Measurements from ENCODE around the gene SLC10A7. TPM values are rescaled to one million over a fixed set of nuclear protein-coding genes. Genes with fewer than 3 reads are reported as not detected.
A peak's percentile ranks its signal among the peaks of the same experiment; 100 is the strongest.

Gene SLC10A7
- total RNA-seq, 3 donors from 2014 or later, result 11.6 to 14.4 (median 13.0) TPM

DNA sequence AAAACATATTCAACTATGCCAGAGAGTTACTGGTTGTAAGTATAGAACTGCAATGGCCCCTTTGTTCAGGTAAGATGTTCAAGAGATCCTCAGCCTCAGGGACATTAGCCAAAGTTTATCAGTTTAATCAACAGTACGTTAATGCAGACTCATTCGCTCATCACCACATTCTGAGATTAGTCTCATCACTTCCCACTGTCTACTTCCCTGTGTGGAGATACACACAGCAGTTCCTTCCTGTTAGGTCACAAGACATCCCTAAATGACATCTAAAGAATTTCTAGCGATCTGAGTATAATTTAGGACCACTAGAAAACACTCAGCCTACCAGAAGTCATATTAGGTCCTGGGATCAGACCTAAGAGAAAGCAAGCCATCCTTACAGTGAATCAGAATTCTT is 10.4 kb downstream of the SLC10A7 start:
- no peaks in the 10 kb centered on the region for H3K9me3 Mint-ChIP-seq

DNA sequence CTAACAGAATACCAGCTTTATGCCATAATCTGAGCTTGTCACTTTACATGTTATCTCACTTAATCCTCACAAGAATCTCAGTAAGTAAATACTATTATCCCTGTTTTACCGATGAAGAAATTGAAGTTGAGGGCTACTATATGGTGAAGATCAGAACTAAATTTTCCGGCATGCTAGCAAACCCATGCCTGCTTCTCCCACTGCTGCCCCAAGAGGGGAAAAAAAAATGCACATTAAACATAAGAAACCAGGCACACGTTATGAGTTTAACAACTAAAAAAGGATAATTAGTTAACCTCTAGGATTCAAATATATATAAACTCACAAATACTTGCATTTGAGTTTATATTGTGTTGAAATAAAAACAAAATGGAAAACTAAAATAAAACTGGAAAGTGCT is 10.8 kb downstream of the SLC10A7 start:
- no peaks in the 10 kb centered on the region for H3K27me3 Mint-ChIP-seq (ENCODE audit: low read depth)
- H3K36me3 Mint-ChIP-seq (ENCODE audit: insufficient read depth), result peaks cover 37% of the 10 kb centered on the region
- no peaks in the 10 kb centered on the region for H3K9me3 Mint-ChIP-seq
- no peak overlapping the region for H3K4me3 Mint-ChIP-seq
- H3K4me1 Mint-ChIP-seq (ENCODE audit: low read depth), result peaks cover 4% of the 10 kb centered on the region
- ATAC-seq, result no peak
- DNase-seq, result no peak

More for the DNA sequence above, 10.4 kb downstream of the SLC10A7 start:
- H3K4me3 Mint-ChIP-seq, result no peak overlapping the region
- H3K36me3 Mint-ChIP-seq (ENCODE audit: insufficient read depth), result peaks cover 36% of the 10 kb centered on the region
- H3K4me1 Mint-ChIP-seq (ENCODE audit: low read depth), result peaks cover 2% of the 10 kb centered on the region
- DNase-seq (no peak), ATAC-seq (no peak)
- H3K27me3 Mint-ChIP-seq (ENCODE audit: low read depth), result no peaks in the 10 kb centered on the region

DNA sequence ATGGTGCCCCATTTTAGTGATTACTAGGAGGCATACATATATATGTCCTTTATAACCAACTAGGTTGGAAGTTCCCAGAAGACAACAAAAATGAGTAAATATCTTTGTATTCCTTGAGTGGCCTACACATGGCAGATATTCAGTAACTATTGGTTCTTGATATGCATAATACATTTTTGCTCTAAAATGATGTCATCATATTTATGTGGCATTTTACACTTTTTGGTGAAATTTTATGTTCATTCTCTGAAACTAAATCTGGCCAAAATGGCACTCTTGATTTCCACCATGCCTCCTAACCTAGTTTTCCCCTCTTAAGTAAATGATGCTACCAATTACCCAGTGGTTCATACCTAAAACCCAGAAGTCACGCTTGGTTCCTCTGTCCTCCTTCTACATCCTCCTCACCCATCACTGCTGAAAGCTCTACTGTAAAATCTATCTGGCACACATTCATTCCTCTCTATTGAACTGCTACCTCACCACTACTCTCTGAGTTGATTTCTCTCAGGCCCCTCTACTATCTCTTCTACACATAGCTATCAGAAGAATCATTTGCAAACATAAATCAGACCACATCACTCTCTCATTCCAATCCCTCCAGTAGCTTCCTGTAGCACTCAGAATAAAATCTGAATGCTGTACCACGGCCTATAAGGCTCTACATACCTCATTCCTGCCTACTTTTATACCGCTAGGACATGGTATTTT is 13.4 kb downstream of the SLC10A7 start:
- Mint-ChIP-seq H3K9me3 (no peaks in the 10 kb centered on the region), H3K4me3 (no peak overlapping the region), H3K4me1 (ENCODE audit: low read depth) (peaks cover 4% of the 10 kb centered on the region), H3K27me3 (ENCODE audit: low read depth) (no peaks in the 10 kb centered on the region), H3K36me3 (ENCODE audit: insufficient read depth) (peaks cover 37% of the 10 kb centered on the region)
- ATAC-seq (no peak), DNase-seq (no peak)

GRCh38 chr4:146507632-146508031 is 14.1 kb downstream of the SLC10A7 start:
- no peak for DNase-seq
- H3K27me3 Mint-ChIP-seq (ENCODE audit: low read depth), result no peaks in the 10 kb centered on the region
- H3K9me3 Mint-ChIP-seq, result no peaks in the 10 kb centered on the region
- peaks cover 40% of the 10 kb centered on the region for H3K36me3 Mint-ChIP-seq (ENCODE audit: insufficient read depth)
- no peak for ATAC-seq
- H3K4me1 Mint-ChIP-seq (ENCODE audit: low read depth), result peaks cover 4% of the 10 kb centered on the region
- H3K4me3 Mint-ChIP-seq, result no peak overlapping the region

DNA sequence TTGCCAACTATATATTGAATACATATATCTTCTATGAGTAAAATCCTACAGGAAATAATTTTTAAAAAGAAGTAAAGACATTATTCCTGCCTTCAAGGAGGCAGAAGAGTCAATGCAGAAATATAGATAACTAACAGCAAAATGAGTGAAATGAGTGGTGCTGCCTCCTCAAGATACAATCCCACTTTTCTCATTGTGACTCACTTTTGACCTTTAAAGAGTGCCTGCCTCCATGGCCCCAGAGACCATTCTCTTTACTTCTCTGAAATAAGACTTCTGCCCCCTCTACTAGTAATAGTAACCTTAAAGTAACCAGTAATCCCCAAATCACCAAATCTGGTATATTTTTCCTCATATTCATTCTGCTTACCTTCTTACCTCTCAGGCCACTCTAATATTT is 15.5 kb downstream of the SLC10A7 start:
- DNase-seq (no peak), ATAC-seq (no peak)
- no peaks in the 10 kb centered on the region for H3K9me3 Mint-ChIP-seq
- H3K4me1 Mint-ChIP-seq (ENCODE audit: low read depth), result peaks cover 4% of the 10 kb centered on the region
- no peaks in the 10 kb centered on the region for H3K27me3 Mint-ChIP-seq (ENCODE audit: low read depth)
- H3K4me3 Mint-ChIP-seq, result no peak overlapping the region
- H3K36me3 Mint-ChIP-seq (ENCODE audit: insufficient read depth), result peaks cover 43% of the 10 kb centered on the region

GRCh38 chr4:146500216-146500615 is 21.5 kb downstream of the SLC10A7 start:
- DNase-seq (no peak), ATAC-seq (no peak)
- Mint-ChIP-seq H3K9me3 (no peaks in the 10 kb centered on the region), H3K36me3 (ENCODE audit: insufficient read depth) (peaks cover 12% of the 10 kb centered on the region), H3K27me3 (ENCODE audit: low read depth) (no peaks in the 10 kb centered on the region), H3K4me3 (no peak overlapping the region), H3K4me1 (ENCODE audit: low read depth) (peaks cover 16% of the 10 kb centered on the region)

- Mint-ChIP-seq H3K36me3 (ENCODE audit: insufficient read depth) (peaks cover 17% of the 10 kb centered on the region), H3K27me3 (ENCODE audit: low read depth) (no peaks in the 10 kb centered on the region), H3K4me1 (ENCODE audit: low read depth) (peaks cover 26% of the 10 kb centered on the region), H3K9me3 (no peaks in the 10 kb centered on the region), H3K4me3 (no peak overlapping the region)
- DNase-seq (no peak), ATAC-seq (no peak)
Observed at GRCh38 chr4:146498291-146498690, 23.4 kb downstream of the SLC10A7 start.

DNA sequence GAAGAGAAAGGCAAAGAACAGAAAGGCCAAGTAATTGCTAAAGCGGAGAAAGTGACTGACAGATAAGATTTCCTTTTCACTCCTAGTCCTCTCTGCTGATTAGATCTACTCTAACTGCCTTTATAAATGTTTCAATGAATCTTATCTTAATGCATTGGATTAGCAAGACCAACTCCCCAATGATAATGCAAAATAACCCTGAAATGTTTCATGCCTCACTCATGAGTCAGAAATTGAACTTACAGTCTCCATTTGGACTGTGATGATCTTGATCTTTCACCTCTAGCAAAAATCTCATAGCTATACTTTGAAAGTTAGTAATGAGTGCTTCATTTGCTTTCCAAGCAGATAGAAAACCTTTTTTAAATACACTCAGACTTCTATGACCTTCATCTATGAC is 26.5 kb downstream of the SLC10A7 start:
- H3K36me3 Mint-ChIP-seq (ENCODE audit: insufficient read depth), result peaks cover 18% of the 10 kb centered on the region
- ATAC-seq, result peak; percentile 67 to 74
- H3K4me3 Mint-ChIP-seq, result no peak overlapping the region

GRCh38 chr4:146494143-146494542 is 27.6 kb downstream of the SLC10A7 start:
- H3K9me3 Mint-ChIP-seq, result no peaks in the 10 kb centered on the region
- peaks cover 39% of the 10 kb centered on the region for H3K4me1 Mint-ChIP-seq (ENCODE audit: low read depth)
- H3K27me3 Mint-ChIP-seq (ENCODE audit: low read depth), result no peaks in the 10 kb centered on the region
- DNase-seq (no peak), ATAC-seq (no peak)
- no peak overlapping the region for H3K4me3 Mint-ChIP-seq
- peaks cover 18% of the 10 kb centered on the region for H3K36me3 Mint-ChIP-seq (ENCODE audit: insufficient read depth)

More for the DNA sequence above, 26.5 kb downstream of the SLC10A7 start:
- no peak for DNase-seq
- H3K27me3 Mint-ChIP-seq (ENCODE audit: low read depth), result no peaks in the 10 kb centered on the region
- peaks cover 34% of the 10 kb centered on the region for H3K4me1 Mint-ChIP-seq (ENCODE audit: low read depth)
- H3K9me3 Mint-ChIP-seq, result no peaks in the 10 kb centered on the region

DNA sequence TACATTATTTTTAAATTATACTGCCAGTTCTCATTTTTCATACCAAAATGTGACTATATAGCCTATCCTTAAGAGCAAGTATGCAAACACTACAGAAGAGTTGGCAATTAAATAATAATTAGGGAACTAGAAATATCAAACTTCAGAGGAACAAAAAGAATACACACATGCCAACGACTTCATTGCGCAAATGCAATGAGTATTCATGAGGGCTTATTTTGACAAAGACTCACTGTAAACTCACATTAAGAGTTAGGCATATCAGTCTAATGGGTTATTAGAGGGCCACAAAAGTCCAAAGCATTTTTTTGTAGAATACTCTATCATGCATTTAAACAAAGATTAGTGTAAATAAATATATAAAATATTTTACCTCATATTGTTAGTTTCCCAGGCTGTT is 31.6 kb downstream of the SLC10A7 start:
- no peak overlapping the region for H3K4me3 Mint-ChIP-seq
- H3K4me1 Mint-ChIP-seq (ENCODE audit: low read depth), result peaks cover 49% of the 10 kb centered on the region
- no peaks in the 10 kb centered on the region for H3K9me3 Mint-ChIP-seq

GRCh38 chr4:146488495-146489174 is 33.1 kb downstream of the SLC10A7 start:
- no peak for ATAC-seq
- H3K9me3 Mint-ChIP-seq, result peaks cover 2% of the 10 kb centered on the region
- H3K4me3 Mint-ChIP-seq, result no peak overlapping the region
- no peaks in the 10 kb centered on the region for H3K27me3 Mint-ChIP-seq (ENCODE audit: low read depth)
- H3K4me1 Mint-ChIP-seq (ENCODE audit: low read depth), result peaks cover 41% of the 10 kb centered on the region
- no peak for DNase-seq
- peaks cover 29% of the 10 kb centered on the region for H3K36me3 Mint-ChIP-seq (ENCODE audit: insufficient read depth)

More for the DNA sequence above, 31.6 kb downstream of the SLC10A7 start:
- H3K36me3 Mint-ChIP-seq (ENCODE audit: insufficient read depth), result peaks cover 27% of the 10 kb centered on the region
- no peaks in the 10 kb centered on the region for H3K27me3 Mint-ChIP-seq (ENCODE audit: low read depth)
- DNase-seq, result no peak
- no peak for ATAC-seq

- Mint-ChIP-seq H3K9me3 (peaks cover 23% of the 10 kb centered on the region), H3K4me1 (ENCODE audit: low read depth) (peaks cover 40% of the 10 kb centered on the region), H3K27me3 (ENCODE audit: low read depth) (no peaks in the 10 kb centered on the region), H3K36me3 (ENCODE audit: insufficient read depth) (peaks cover 44% of the 10 kb centered on the region), H3K4me3 (peak overlapping the region; percentile 20)
- DNase-seq (no peak), ATAC-seq (no peak)
Observed at GRCh38 chr4:146486565-146486964, 35.2 kb downstream of the SLC10A7 start.

- Mint-ChIP-seq H3K36me3 (ENCODE audit: insufficient read depth) (peaks cover 40% of the 10 kb centered on the region), H3K4me1 (ENCODE audit: low read depth) (peaks cover 36% of the 10 kb centered on the region), H3K4me3 (no peak overlapping the region), H3K27me3 (ENCODE audit: low read depth) (no peaks in the 10 kb centered on the region), H3K9me3 (peaks cover 23% of the 10 kb centered on the region)
- ATAC-seq (no peak), DNase-seq (no peak)
Observed at GRCh38 chr4:146485968-146486367, 35.8 kb downstream of the SLC10A7 start.

DNA sequence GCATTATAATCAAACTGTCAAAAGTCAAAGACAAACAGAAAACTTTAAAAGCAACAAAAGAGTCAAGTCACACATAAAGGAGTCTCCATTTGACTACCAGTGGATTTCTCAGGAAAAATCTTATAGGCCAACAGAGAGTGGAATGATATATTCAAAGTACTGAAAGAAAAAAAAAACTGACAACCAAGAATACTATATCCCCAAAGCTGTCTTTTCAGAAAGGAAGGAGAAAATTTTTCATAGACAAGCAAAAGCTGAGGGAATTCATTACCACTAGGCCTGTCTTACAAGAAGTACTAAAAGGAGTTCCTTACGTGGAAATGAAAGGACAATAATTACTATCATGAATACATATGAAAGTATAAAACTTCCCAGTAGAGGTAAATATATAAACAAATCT is 39.0 kb downstream of the SLC10A7 start:
- no peak for ATAC-seq
- Mint-ChIP-seq H3K27me3 (ENCODE audit: low read depth) (no peaks in the 10 kb centered on the region), H3K9me3 (peaks cover 23% of the 10 kb centered on the region), H3K4me3 (no peak overlapping the region), H3K4me1 (ENCODE audit: low read depth) (peaks cover 28% of the 10 kb centered on the region), H3K36me3 (ENCODE audit: insufficient read depth) (peaks cover 49% of the 10 kb centered on the region)
- no peak for DNase-seq

GRCh38 chr4:146481246-146481645 is 40.5 kb downstream of the SLC10A7 start:
- H3K4me1 Mint-ChIP-seq (ENCODE audit: low read depth), result peaks cover 15% of the 10 kb centered on the region
- peaks cover 46% of the 10 kb centered on the region for H3K36me3 Mint-ChIP-seq (ENCODE audit: insufficient read depth)
- DNase-seq, result no peak
- H3K9me3 Mint-ChIP-seq, result peaks cover 23% of the 10 kb centered on the region
- H3K4me3 Mint-ChIP-seq, result no peak overlapping the region
- no peaks in the 10 kb centered on the region for H3K27me3 Mint-ChIP-seq (ENCODE audit: low read depth)
- no peak for ATAC-seq

Measured in activated T-cell treated with anti-CD3 and anti-CD28 coated beads, Interleukin-2, amount 50 U/mL, for 4 hours (primary cell).